GM12873 (cell line): ENCODE results near the gene ZSCAN18.

Source experiments
- TF ChIP-seq, protein P1 (sequence below): IDR thresholded peaks from 2 replicates; pipeline ENCODE4 v1.5.1; 2012; ENCODE audit warnings: low read depth, mild to moderate bottlenecking, moderate library complexity, low read length, control low read depth; ENCODE audit not compliant: insufficient read depth; ENCODE audit errors: missing control alignments

ZSCAN18 gene

GRCh38 chr19:58097781-58098681 lies at the start of gene ZSCAN18:
Gene ZSCAN18 (minus strand): TSS chr19:58098231. CDS start chr19:58090267, 7,964 bp downstream.
- TF ChIP-seq, protein P1, sequence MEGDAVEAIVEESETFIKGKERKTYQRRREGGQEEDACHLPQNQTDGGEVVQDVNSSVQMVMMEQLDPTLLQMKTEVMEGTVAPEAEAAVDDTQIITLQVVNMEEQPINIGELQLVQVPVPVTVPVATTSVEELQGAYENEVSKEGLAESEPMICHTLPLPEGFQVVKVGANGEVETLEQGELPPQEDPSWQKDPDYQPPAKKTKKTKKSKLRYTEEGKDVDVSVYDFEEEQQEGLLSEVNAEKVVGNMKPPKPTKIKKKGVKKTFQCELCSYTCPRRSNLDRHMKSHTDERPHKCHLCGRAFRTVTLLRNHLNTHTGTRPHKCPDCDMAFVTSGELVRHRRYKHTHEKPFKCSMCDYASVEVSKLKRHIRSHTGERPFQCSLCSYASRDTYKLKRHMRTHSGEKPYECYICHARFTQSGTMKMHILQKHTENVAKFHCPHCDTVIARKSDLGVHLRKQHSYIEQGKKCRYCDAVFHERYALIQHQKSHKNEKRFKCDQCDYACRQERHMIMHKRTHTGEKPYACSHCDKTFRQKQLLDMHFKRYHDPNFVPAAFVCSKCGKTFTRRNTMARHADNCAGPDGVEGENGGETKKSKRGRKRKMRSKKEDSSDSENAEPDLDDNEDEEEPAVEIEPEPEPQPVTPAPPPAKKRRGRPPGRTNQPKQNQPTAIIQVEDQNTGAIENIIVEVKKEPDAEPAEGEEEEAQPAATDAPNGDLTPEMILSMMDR: no peak

GRCh38 chr19:58145849-58146248 lies 47.8 kb upstream of the ZSCAN18 start:
- TF ChIP-seq, protein P1: no peak

- TF ChIP-seq, protein P1: no peak
Observed at GRCh38 chr19:58134244-58134643, 36.2 kb upstream of the ZSCAN18 start.

DNA sequence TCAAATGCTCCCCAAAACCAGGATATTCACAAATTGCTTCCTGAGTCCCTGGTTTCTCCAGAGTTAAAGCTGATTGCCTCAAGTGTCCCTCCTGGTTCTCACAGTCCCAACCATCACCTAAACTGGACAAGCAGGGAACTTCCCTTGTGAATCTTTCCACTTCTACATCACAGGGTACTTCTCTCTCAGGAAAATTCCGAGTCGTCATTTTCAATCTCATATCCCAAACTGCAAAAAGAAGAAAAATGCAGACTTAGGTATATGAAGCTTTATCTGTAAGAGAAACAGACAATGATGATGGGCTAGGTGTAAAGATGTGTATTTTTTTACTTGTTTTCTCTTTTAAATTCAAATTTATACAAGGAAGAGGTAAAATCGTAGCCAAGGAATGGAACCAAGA lies 31.3 kb upstream of the ZSCAN18 start:
- TF ChIP-seq, protein P1: no peak

- TF ChIP-seq, protein P1: no peak
Observed at GRCh38 chr19:58128041-58128685, 30.1 kb upstream of the ZSCAN18 start.

DNA sequence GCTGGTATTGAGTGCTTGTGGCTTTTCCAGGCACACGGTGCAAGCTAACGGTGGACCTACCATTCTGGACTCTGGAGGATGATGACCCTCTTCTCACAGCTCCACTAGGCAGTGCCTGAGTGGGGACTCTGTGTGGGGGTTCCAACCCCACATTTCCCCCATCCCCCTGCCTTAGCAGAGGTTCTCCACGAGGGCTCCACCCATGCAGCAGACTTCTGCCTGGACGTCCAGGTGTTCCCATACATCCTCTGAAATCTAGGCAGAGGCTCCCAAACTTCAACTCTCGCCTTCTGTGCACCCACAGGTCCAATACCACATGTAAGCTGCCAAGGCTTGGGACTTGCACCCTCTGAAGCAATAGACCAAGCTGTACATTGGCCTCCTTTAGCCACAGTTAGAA lies 25.3 kb upstream of the ZSCAN18 start:
- TF ChIP-seq, protein P1: no peak

- TF ChIP-seq, protein P1: no peak
Observed at GRCh38 chr19:58118979-58119733, 21.1 kb upstream of the ZSCAN18 start.
